NB4 (cell line): ENCODE results near the gene LTBP1.

ENCODE experiments used
- CTCF ChIP-seq: IDR thresholded peaks from one replicate; pipeline ENCODE4 v1.5.1; 2012; ENCODE audit warnings: low read depth, low read length
- MAX ChIP-seq: IDR thresholded peaks from 2 replicates; pipeline ENCODE4 v1.6.1; 2011; ENCODE audit warnings: low read depth, low read length
- MYC ChIP-seq: IDR thresholded peaks from 2 replicates; pipeline ENCODE4 v1.6.1; 2011; ENCODE audit warnings: low read depth, low read length
- POLR2A ChIP-seq: IDR thresholded peaks from 2 replicates; pipeline ENCODE4 v1.6.1; 2011; ENCODE audit warnings: mild to moderate bottlenecking; ENCODE audit not compliant: insufficient read length; ENCODE audit errors: extremely low read depth

GRCh38 chr2:33272001-33272400 is 325.2 kb downstream of the LTBP1 start:
- no peak for TF ChIP-seq CTCF
- TF ChIP-seq POLR2A = no peak
- no peak for TF ChIP-seq MAX
- no peak for TF ChIP-seq MYC
